HepG2 (cell line): ENCODE measurements around the gene RPS2. TPM values are rescaled to one million over a fixed set of nuclear protein-coding genes. Genes with fewer than 3 reads are reported as not detected.

Experiments used
- HIVEP1 ChIP-seq: sonication (generic); formaldehyde crosslinking; IDR thresholded peaks from 2 replicates; pipeline ENCODE4 v1.4.0; 2020; ENCODE audit warnings: mild to moderate bottlenecking, missing genetic modification reagents
- KLF9 ChIP-seq: IDR thresholded peaks from 2 replicates; pipeline ENCODE4 v1.6.1; 2016; ENCODE audit warnings: low read depth
- MED1 ChIP-seq: sonication (generic); formaldehyde crosslinking; IDR thresholded peaks from 2 replicates; pipeline ENCODE4 v1.4.0; 2020; ENCODE audit warnings: missing genetic modification reagents
- MTA3 ChIP-seq: sonication (generic); formaldehyde crosslinking; IDR thresholded peaks from 2 replicates; pipeline ENCODE4 v1.4.0; 2020; ENCODE audit warnings: missing genetic modification reagents
- RAD21 ChIP-seq: fragments of 450-650 bp; formaldehyde crosslinking; IDR thresholded peaks from 2 replicates; pipeline ENCODE4 v1.5.0; 2020; ENCODE audit warnings: mild to moderate bottlenecking
- RFX3 ChIP-seq: IDR thresholded peaks from 2 replicates; pipeline ENCODE4 v1.6.1; 2016; ENCODE audit warnings: missing biosample characterization, missing genetic modification reagents
- TP53 ChIP-seq: sonication (generic); formaldehyde crosslinking; conservative IDR thresholded peaks from 2 replicates; pipeline ENCODE4 v1.4.0; 2020; ENCODE audit warnings: missing genetic modification reagents
- ZFAT ChIP-seq: sonication (generic); formaldehyde crosslinking; conservative IDR thresholded peaks from 2 replicates; pipeline ENCODE4 v1.8.1; 2023; ENCODE audit warnings: missing genetic modification reagents, inconsistent platforms
- ZNF354B ChIP-seq: sonication (generic); formaldehyde crosslinking; IDR thresholded peaks from 2 replicates; pipeline ENCODE4 v1.8.0; 2022; ENCODE audit warnings: mild to moderate bottlenecking, missing genetic modification reagents
- ZNF367 ChIP-seq: sonication (generic); formaldehyde crosslinking; IDR thresholded peaks from 2 replicates; pipeline ENCODE4 v1.4.0; 2020; ENCODE audit warnings: missing genetic modification reagents, borderline replicate concordance
- ZNF382 ChIP-seq: sonication (generic); formaldehyde crosslinking; IDR thresholded peaks from 2 replicates; pipeline ENCODE4 v1.5.0; 2020; ENCODE audit warnings: missing genetic modification reagents, mild to moderate bottlenecking, borderline replicate concordance
- ZNF747 ChIP-seq: sonication (generic); formaldehyde crosslinking; IDR thresholded peaks from 2 replicates; pipeline ENCODE4 v1.8.1; 2023; ENCODE audit warnings: missing genetic modification reagents, mild to moderate bottlenecking, borderline replicate concordance
- polyA plus RNA-seq, 8 experiments: library from polyadenylated mRNA; depleted of rRNA in 3 of 8; stranded (reverse) in 7 of 8; unstranded in 1 of 8; fragments of >200 nt; fragmentation: Illumina TruSeq in 4 of 8; extraction: Trizol in 4 of 8; gene quantifications; 2 replicates each; pipeline versions ENCODE4 v1.2.1 to v1.2.3, GENCODE V29; 2011 to 2016; ENCODE audit warnings: low read depth in 4 of 8, missing spikeins in 1 of 8, mixed read lengths in 1 of 8; ENCODE audit not compliant: insufficient read depth in 1 of 8
- total RNA-seq, 5 experiments: library from RNA; depleted of rRNA; stranded (reverse); fragments of >200 nt; fragmentation: Illumina TruSeq; extraction: Trizol; gene quantifications; 2 replicates each; pipeline ENCODE4 v1.2.3, GENCODE V29; 2016; ENCODE audit warnings: low read depth in 1 of 5
- TF ChIP-seq, protein P1 (sequence below): sonication (generic); formaldehyde crosslinking; conservative IDR thresholded peaks from 2 replicates; pipeline ENCODE4 v1.4.0; 2020; ENCODE audit warnings: mild to moderate bottlenecking, missing genetic modification reagents, moderate library complexity
- TF ChIP-seq, protein P2 (sequence below): sonication (generic); formaldehyde crosslinking; IDR thresholded peaks from 2 replicates; pipeline ENCODE4 v1.5.0; 2020; ENCODE audit warnings: missing genetic modification reagents, mild to moderate bottlenecking, borderline replicate concordance
- TF ChIP-seq, protein P3 (sequence below): sonication (generic); formaldehyde crosslinking; IDR thresholded peaks from 2 replicates; pipeline ENCODE4 v1.4.0; 2020; ENCODE audit warnings: missing genetic modification reagents
- TF ChIP-seq, protein P4 (sequence below): sonication (generic); formaldehyde crosslinking; IDR thresholded peaks from 2 replicates; pipeline ENCODE4 v1.4.0; 2020; ENCODE audit warnings: missing genetic modification reagents
- TF ChIP-seq, protein P5 (sequence below): sonication (generic); formaldehyde crosslinking; IDR thresholded peaks from 2 replicates; pipeline ENCODE4 v1.5.0; 2020; ENCODE audit warnings: missing genetic modification reagents
- TF ChIP-seq, protein P6 (sequence below), 2 experiments: sonication (generic) in 1 of 2; formaldehyde crosslinking in 1 of 2; IDR thresholded peaks; 2 replicates each; pipeline versions ENCODE4 v1.5.1 to v1.6.1; 2011 to 2020; ENCODE audit warnings: borderline replicate concordance in 1 of 2, low read depth in 1 of 2, low read length in 1 of 2, mild to moderate bottlenecking in 1 of 2, missing genetic modification reagents in 1 of 2, moderate library complexity in 1 of 2

The RPS2 gene
- total and polyA plus RNA-seq, 2 of the 13 experiments (the other 11 are each of a cell fraction or from before 2014, with no cell fraction given) = 1,908 to 4,514 TPM

DNA sequence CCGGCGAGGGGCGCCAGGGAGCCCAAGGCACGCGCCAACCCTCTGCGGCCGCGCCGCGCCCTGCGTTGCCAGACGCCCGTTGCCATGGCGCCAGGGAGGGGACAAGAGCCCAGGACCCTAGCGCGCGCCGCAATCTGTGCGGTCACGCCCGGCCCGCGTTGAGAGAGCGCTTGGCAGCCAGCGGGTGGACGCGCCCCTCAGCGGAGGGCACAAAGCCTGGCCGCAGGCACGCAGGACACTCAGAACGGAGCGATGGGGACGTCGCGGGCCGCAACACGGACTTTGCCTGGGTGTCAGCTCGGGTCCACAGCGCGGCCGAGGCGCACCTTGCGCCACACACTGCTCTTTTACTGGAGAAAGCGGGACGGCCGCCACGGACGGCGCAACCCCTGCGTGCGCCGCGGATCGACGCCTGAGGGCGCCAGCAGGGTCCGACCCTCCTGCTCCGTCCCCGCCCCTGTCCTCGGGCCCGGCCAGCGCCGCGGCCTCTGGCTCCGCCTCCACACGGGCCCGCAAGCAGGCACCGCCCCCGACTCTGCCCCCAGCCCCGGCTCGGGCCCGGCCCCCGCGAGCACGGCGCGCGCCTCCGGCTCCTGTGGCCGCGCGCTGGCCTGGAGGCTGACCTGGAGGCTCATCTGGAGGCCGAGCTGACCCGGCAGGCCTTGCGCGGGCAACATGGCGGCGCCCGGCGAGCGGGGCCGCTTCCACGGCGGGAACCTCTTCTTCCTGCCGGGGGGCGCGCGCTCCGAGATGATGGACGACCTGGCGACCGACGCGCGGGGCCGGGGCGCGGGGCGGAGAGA lies 19.1 kb upstream of the RPS2 start, which contains the start of gene GFER (continued):
- TF ChIP-seq MED1 (CRISPR knock-in tag) = peak; percentile 62; the same call in 1 of the 2 replicates
- TF ChIP-seq, protein P1, sequence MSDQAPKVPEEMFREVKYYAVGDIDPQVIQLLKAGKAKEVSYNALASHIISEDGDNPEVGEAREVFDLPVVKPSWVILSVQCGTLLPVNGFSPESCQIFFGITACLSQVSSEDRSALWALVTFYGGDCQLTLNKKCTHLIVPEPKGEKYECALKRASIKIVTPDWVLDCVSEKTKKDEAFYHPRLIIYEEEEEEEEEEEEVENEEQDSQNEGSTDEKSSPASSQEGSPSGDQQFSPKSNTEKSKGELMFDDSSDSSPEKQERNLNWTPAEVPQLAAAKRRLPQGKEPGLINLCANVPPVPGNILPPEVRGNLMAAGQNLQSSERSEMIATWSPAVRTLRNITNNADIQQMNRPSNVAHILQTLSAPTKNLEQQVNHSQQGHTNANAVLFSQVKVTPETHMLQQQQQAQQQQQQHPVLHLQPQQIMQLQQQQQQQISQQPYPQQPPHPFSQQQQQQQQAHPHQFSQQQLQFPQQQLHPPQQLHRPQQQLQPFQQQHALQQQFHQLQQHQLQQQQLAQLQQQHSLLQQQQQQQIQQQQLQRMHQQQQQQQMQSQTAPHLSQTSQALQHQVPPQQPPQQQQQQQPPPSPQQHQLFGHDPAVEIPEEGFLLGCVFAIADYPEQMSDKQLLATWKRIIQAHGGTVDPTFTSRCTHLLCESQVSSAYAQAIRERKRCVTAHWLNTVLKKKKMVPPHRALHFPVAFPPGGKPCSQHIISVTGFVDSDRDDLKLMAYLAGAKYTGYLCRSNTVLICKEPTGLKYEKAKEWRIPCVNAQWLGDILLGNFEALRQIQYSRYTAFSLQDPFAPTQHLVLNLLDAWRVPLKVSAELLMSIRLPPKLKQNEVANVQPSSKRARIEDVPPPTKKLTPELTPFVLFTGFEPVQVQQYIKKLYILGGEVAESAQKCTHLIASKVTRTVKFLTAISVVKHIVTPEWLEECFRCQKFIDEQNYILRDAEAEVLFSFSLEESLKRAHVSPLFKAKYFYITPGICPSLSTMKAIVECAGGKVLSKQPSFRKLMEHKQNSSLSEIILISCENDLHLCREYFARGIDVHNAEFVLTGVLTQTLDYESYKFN (CRISPR knock-in tag) = peak; percentile 48; the same call in 1 of the 2 replicates
- no peak for TF ChIP-seq KLF9 (CRISPR knock-in tag)
- TF ChIP-seq, protein P2, sequence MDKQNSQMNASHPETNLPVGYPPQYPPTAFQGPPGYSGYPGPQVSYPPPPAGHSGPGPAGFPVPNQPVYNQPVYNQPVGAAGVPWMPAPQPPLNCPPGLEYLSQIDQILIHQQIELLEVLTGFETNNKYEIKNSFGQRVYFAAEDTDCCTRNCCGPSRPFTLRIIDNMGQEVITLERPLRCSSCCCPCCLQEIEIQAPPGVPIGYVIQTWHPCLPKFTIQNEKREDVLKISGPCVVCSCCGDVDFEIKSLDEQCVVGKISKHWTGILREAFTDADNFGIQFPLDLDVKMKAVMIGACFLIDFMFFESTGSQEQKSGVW = no peak
- TF ChIP-seq, protein P3, sequence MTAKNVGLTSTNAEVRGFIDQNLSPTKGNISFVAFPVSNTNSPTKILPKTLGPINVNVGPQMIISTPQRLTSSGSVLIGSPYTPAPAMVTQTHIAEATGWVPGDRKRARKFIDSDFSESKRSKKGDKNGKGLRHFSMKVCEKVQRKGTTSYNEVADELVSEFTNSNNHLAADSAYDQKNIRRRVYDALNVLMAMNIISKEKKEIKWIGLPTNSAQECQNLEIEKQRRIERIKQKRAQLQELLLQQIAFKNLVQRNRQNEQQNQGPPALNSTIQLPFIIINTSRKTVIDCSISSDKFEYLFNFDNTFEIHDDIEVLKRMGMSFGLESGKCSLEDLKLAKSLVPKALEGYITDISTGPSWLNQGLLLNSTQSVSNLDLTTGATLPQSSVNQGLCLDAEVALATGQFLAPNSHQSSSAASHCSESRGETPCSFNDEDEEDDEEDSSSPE (CRISPR knock-in tag) = peak; percentile 66; the same call in 1 of the 2 replicates
- no peak for TF ChIP-seq TP53 (CRISPR knock-in tag)
- no peak for TF ChIP-seq ZNF382 (CRISPR knock-in tag)
- TF ChIP-seq MTA3 (CRISPR knock-in tag) = no peak
- TF ChIP-seq ZNF747 (CRISPR knock-in tag) = 0 out of 2 replicates have a peak, but pooled peaks have one; percentile 54
- peak; percentile 86 for TF ChIP-seq RFX3
- TF ChIP-seq, protein P4, sequence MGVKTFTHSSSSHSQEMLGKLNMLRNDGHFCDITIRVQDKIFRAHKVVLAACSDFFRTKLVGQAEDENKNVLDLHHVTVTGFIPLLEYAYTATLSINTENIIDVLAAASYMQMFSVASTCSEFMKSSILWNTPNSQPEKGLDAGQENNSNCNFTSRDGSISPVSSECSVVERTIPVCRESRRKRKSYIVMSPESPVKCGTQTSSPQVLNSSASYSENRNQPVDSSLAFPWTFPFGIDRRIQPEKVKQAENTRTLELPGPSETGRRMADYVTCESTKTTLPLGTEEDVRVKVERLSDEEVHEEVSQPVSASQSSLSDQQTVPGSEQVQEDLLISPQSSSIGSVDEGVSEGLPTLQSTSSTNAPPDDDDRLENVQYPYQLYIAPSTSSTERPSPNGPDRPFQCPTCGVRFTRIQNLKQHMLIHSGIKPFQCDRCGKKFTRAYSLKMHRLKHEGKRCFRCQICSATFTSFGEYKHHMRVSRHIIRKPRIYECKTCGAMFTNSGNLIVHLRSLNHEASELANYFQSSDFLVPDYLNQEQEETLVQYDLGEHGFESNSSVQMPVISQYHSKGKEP (CRISPR knock-in tag) = no peak
- TF ChIP-seq, protein P5, sequence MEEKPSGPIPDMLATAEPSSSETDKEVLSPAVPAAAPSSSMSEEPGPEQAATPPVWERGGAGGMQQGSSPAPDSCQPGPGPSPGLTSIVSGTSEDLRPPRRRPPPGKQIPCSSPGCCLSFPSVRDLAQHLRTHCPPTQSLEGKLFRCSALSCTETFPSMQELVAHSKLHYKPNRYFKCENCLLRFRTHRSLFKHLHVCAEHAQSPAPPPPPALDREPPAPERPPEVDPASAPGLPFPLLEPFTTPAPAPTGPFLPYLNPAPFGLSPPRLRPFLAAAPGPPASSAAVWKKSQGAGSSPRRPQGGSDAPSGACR (CRISPR knock-in tag) = peak; percentile 90; the same call in 1 of the 2 replicates
- TF ChIP-seq ZNF354B = no peak
- TF ChIP-seq HIVEP1 (CRISPR knock-in tag) = 0 out of 2 replicates have a peak, but pooled peaks have one; percentile 24
- TF ChIP-seq ZFAT (CRISPR knock-in tag) = no peak
- 0 out of 2 replicates have a peak, but pooled peaks have one; percentile 16 for TF ChIP-seq RAD21 (CRISPR knock-in tag)
- TF ChIP-seq ZNF367 (CRISPR knock-in tag) = no peak
- TF ChIP-seq, protein P6, sequence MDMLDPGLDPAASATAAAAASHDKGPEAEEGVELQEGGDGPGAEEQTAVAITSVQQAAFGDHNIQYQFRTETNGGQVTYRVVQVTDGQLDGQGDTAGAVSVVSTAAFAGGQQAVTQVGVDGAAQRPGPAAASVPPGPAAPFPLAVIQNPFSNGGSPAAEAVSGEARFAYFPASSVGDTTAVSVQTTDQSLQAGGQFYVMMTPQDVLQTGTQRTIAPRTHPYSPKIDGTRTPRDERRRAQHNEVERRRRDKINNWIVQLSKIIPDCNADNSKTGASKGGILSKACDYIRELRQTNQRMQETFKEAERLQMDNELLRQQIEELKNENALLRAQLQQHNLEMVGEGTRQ (IDR thresholded peaks at IDR 0.05; ENCODE audit: low read depth, low read length) = no peak
- TF ChIP-seq, protein P6 (CRISPR knock-in tag; IDR thresholded peaks at IDR 0.05; ENCODE audit: borderline replicate concordance) = no peak
